Stimulated activated memory B cell treated with anti-CD40 and anti-IgM and Interleukin-4, amounts not matched to agents 10 μg/mL and 1 μg/mL and 100 μg/mL, for 72 hours (primary cell): ENCODE measurements around the gene TNNI3.
"Not testable (repeated sequence)": the region's sequence is repeated elsewhere in the genome, so short reads cannot be mapped to it uniquely, and the experiment has no call there.

Experiments used
- ATAC-seq: fragments of 150-1000 bp; cut with Tn5 transposase; 2 replicates; pipeline ENCODE4 v1.10.0; 2021
- H3K27ac Mint-ChIP-seq: one replicate; pipeline ENCODE4 v1.8.0; 2022; ENCODE audit warnings: mild to moderate bottlenecking, mixed read lengths
- H3K27me3 Mint-ChIP-seq: one replicate; pipeline ENCODE4 v1.8.0; 2022; ENCODE audit warnings: mixed read lengths
- H3K36me3 Mint-ChIP-seq: one replicate; pipeline ENCODE4 v1.8.0; 2022; ENCODE audit warnings: mixed read lengths
- H3K4me1 Mint-ChIP-seq: one replicate; pipeline ENCODE4 v1.8.0; 2022; ENCODE audit warnings: mixed read lengths
- H3K4me3 Mint-ChIP-seq: one replicate; pipeline ENCODE4 v1.8.0; 2022; ENCODE audit warnings: mild to moderate bottlenecking, moderate library complexity, mixed read lengths
- H3K9me3 Mint-ChIP-seq: one replicate; pipeline ENCODE4 v1.8.0; 2022; ENCODE audit warnings: mixed read lengths

TNNI3 gene

GRCh38 chr19:55160128-55160985 is 2.8 kb upstream of the TNNI3 start:
- Mint-ChIP-seq H3K4me3 (no peak overlapping the region), H3K36me3 (no peaks in the 10 kb centered on the region), H3K9me3 (no peaks in the 10 kb centered on the region)

GRCh38 chr19:55158848-55159749 is 1.6 kb upstream of the TNNI3 start:
- Mint-ChIP-seq H3K27ac (no peak overlapping the region), H3K27me3 (peaks cover 58% of the 10 kb centered on the region), H3K4me3 (no peak overlapping the region), H3K9me3 (no peaks in the 10 kb centered on the region), H3K4me1 (peaks cover 15% of the 10 kb centered on the region), H3K36me3 (no peaks in the 10 kb centered on the region)
- ATAC-seq: no peak

More at GRCh38 chr19:55160128-55160985, 2.8 kb upstream of the TNNI3 start:
- Mint-ChIP-seq H3K27ac (no peak overlapping the region), H3K4me1 (peaks cover 14% of the 10 kb centered on the region), H3K27me3 (peaks cover 55% of the 10 kb centered on the region)
- peak; percentile 80 for ATAC-seq

- Mint-ChIP-seq H3K27me3 (peaks cover 60% of the 10 kb centered on the region), H3K27ac (no peak overlapping the region), H3K9me3 (no peaks in the 10 kb centered on the region), H3K4me1 (peaks cover 22% of the 10 kb centered on the region), H3K4me3 (no peak overlapping the region), H3K36me3 (no peaks in the 10 kb centered on the region)
- no peak for ATAC-seq
Observed at GRCh38 chr19:55158423-55158822, 891 bp upstream of the TNNI3 start.

GRCh38 chr19:55156202-55157063 is 1.1 kb downstream of the TNNI3 start:
- peaks cover 7% of the 10 kb centered on the region for H3K9me3 Mint-ChIP-seq
- H3K4me1 Mint-ChIP-seq: peaks cover 30% of the 10 kb centered on the region
- no peak overlapping the region for H3K27ac Mint-ChIP-seq
- H3K4me3 Mint-ChIP-seq: no peak overlapping the region
- no peak for ATAC-seq
- no peaks in the 10 kb centered on the region for H3K36me3 Mint-ChIP-seq
- H3K27me3 Mint-ChIP-seq: peaks cover 60% of the 10 kb centered on the region

- H3K4me3 Mint-ChIP-seq, H3K36me3 Mint-ChIP-seq, H3K9me3 Mint-ChIP-seq, H3K27ac Mint-ChIP-seq, ATAC-seq: not testable (repeated sequence)
- H3K27me3 Mint-ChIP-seq: peaks cover 60% of the 10 kb centered on the region
- H3K4me1 Mint-ChIP-seq: peaks cover 30% of the 10 kb centered on the region
Observed at GRCh38 chr19:55155784-55156183, 1.7 kb downstream of the TNNI3 start.

GRCh38 chr19:55153652-55154264 is 3.8 kb downstream of the TNNI3 start:
- ATAC-seq: no peak
- Mint-ChIP-seq H3K4me1 (peaks cover 22% of the 10 kb centered on the region), H3K36me3 (no peaks in the 10 kb centered on the region), H3K27me3 (peaks cover 60% of the 10 kb centered on the region), H3K4me3 (no peak overlapping the region), H3K9me3 (peaks cover 7% of the 10 kb centered on the region), H3K27ac (no peak overlapping the region)

GRCh38 chr19:55152017-55152416 is 5.5 kb downstream of the TNNI3 start:
- Mint-ChIP-seq H3K4me1 (peaks cover 22% of the 10 kb centered on the region), H3K27ac (peak overlapping the region; percentile 4), H3K4me3 (no peak overlapping the region), H3K36me3 (no peaks in the 10 kb centered on the region), H3K9me3 (peaks cover 7% of the 10 kb centered on the region), H3K27me3 (peaks cover 55% of the 10 kb centered on the region)
- ATAC-seq: no peak

- no peak for ATAC-seq
- H3K4me1 Mint-ChIP-seq: peaks cover 33% of the 10 kb centered on the region
- no peak within 1 kb of the TSS for H3K4me3 Mint-ChIP-seq
- peaks cover 7% of the 10 kb centered on the region for H3K9me3 Mint-ChIP-seq
- H3K27me3 Mint-ChIP-seq: peaks cover 59% of the 10 kb centered on the region
- no peak within 1 kb of the TSS for H3K27ac Mint-ChIP-seq
- H3K36me3 Mint-ChIP-seq: no peaks in the 10 kb centered on the region
Observed at GRCh38 chr19:55149078-55150003, 8.2 kb downstream of the TNNI3 start, which contains the start of gene TNNT1. Gene TNNT1 (minus strand): TSS chr19:55149206. CDS start chr19:55147157, 2,049 bp downstream.

GRCh38 chr19:55147545-55148251 is 9.8 kb downstream of the TNNI3 start:
- H3K27ac Mint-ChIP-seq: no peak overlapping the region
- no peaks in the 10 kb centered on the region for H3K36me3 Mint-ChIP-seq
- peaks cover 7% of the 10 kb centered on the region for H3K9me3 Mint-ChIP-seq
- ATAC-seq: no peak
- no peak overlapping the region for H3K4me3 Mint-ChIP-seq
- H3K27me3 Mint-ChIP-seq: peaks cover 72% of the 10 kb centered on the region
- peaks cover 26% of the 10 kb centered on the region for H3K4me1 Mint-ChIP-seq

- Mint-ChIP-seq H3K4me3 (no peak overlapping the region), H3K9me3 (peaks cover under 1% of the 10 kb centered on the region), H3K4me1 (peaks cover 19% of the 10 kb centered on the region), H3K36me3 (no peaks in the 10 kb centered on the region), H3K27me3 (peaks cover 76% of the 10 kb centered on the region), H3K27ac (no peak overlapping the region)
- peak; percentile 47 for ATAC-seq
Observed at GRCh38 chr19:55146705-55147273, 10.7 kb downstream of the TNNI3 start.

GRCh38 chr19:55146078-55146704 is 11.3 kb downstream of the TNNI3 start:
- H3K27me3 Mint-ChIP-seq: peaks cover 82% of the 10 kb centered on the region

GRCh38 chr19:55145232-55145631 is 12.3 kb downstream of the TNNI3 start:
- H3K27me3 Mint-ChIP-seq: peaks cover 85% of the 10 kb centered on the region
- H3K9me3 Mint-ChIP-seq: no peaks in the 10 kb centered on the region
- peaks cover 25% of the 10 kb centered on the region for H3K4me1 Mint-ChIP-seq
- H3K36me3 Mint-ChIP-seq: no peaks in the 10 kb centered on the region
- no peak overlapping the region for H3K4me3 Mint-ChIP-seq
- H3K27ac Mint-ChIP-seq: no peak overlapping the region
- ATAC-seq: no peak

More at GRCh38 chr19:55146078-55146704, 11.3 kb downstream of the TNNI3 start:
- Mint-ChIP-seq H3K4me3 (no peak overlapping the region), H3K4me1 (peaks cover 21% of the 10 kb centered on the region), H3K9me3 (no peaks in the 10 kb centered on the region), H3K36me3 (no peaks in the 10 kb centered on the region), H3K27ac (no peak overlapping the region)
- no peak for ATAC-seq
